HG03354 (cell line): ENCODE measurements around the gene TMEM52B.
"Not testable (repeated sequence)": the region's sequence is repeated elsewhere in the genome, so short reads cannot be mapped to it uniquely, and the experiment has no call there.

Source experiments
- ATAC-seq: cut with Tn5 transposase; IDR thresholded peaks from one replicate; pipeline ENCODE4 v1.9.1; 2021; ENCODE audit warnings: mild to moderate bottlenecking; ENCODE audit not compliant: unreplicated experiment, poor library complexity, severe bottlenecking

The TMEM52B gene

GRCh38 chr12:10169104-10169503 lies 9.7 kb upstream of the TMEM52B start:
- ATAC-seq: no peak

GRCh38 chr12:10170216-10170615 lies 8.6 kb upstream of the TMEM52B start:
- ATAC-seq: no peak

- no peak for ATAC-seq
Measured at GRCh38 chr12:10171973-10172728, 6.7 kb upstream of the TMEM52B start, which contains the start of gene OLR1. Gene OLR1, minus strand, starts transcription at chr12:10172132. Its CDS starts 55 bp downstream, at chr12:10172077.

GRCh38 chr12:10174986-10175614 lies 3.7 kb upstream of the TMEM52B start:
- ATAC-seq: no peak

GRCh38 chr12:10175846-10176636 lies 2.8 kb upstream of the TMEM52B start:
- no peak for ATAC-seq

- ATAC-seq: no peak
Measured at GRCh38 chr12:10179776-10180181, 947 bp downstream of the TMEM52B start.

GRCh38 chr12:10182354-10183049 lies 3.7 kb downstream of the TMEM52B start:
- ATAC-seq: no peak

- ATAC-seq: no peak
Measured at GRCh38 chr12:10184261-10184843, 5.5 kb downstream of the TMEM52B start.

- ATAC-seq: no peak
Measured at GRCh38 chr12:10186299-10186698, 7.5 kb downstream of the TMEM52B start.

GRCh38 chr12:10186958-10187357 lies 8.1 kb downstream of the TMEM52B start:
- not testable (repeated sequence) for ATAC-seq

GRCh38 chr12:10189653-10190052 lies 10.8 kb downstream of the TMEM52B start:
- no peak for ATAC-seq

- peak; percentile 84 for ATAC-seq
Measured at GRCh38 chr12:10190558-10191388, 11.9 kb downstream of the TMEM52B start.

GRCh38 chr12:10191865-10192264 lies 13.0 kb downstream of the TMEM52B start:
- no peak for ATAC-seq

GRCh38 chr12:10194160-10194670 lies 15.4 kb downstream of the TMEM52B start:
- ATAC-seq: no peak

GRCh38 chr12:10196210-10196609 lies 17.4 kb downstream of the TMEM52B start:
- peak; percentile 90 for ATAC-seq

- no peak for ATAC-seq
Measured at GRCh38 chr12:10197879-10198278, 19.0 kb downstream of the TMEM52B start.

GRCh38 chr12:10204495-10204894 lies 25.7 kb downstream of the TMEM52B start:
- ATAC-seq: not testable (repeated sequence)

- ATAC-seq: no peak
Measured at GRCh38 chr12:10205220-10205807, 26.5 kb downstream of the TMEM52B start.
